ENCODE results near the gene SP110.
"Not testable (repeated sequence)": the region's sequence is repeated elsewhere in the genome, so short reads cannot be mapped to it uniquely, and the experiment has no call there.

SP110 gene

DNA sequence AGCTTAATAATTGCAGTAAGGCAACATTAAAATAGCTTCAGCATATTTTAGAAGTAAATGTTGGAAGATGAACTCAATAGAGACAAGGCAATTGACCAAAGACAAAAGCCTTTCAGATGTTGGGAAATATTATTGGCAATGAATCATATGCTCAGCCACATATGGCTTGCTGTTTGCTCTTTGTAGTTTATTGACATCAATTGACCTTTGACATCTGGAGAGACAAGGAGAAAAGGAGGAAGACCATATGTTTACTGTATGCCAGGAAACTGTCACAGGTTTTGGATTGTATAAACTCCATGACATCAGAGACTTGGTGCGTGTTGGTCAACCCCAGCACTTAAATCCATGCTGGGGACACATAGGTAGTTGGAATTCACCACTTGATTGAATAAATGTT is 90.4 kb downstream of the SP110 start:
- DNase-seq (ENCODE audit: low read depth): peak; percentile 36
- TF ChIP-seq MYC (IDR thresholded peaks at IDR 0.05; ENCODE audit: low read depth, low read length): no peak
- TF ChIP-seq POLR2A (IDR thresholded peaks at IDR 0.05; ENCODE audit: extremely low read depth, insufficient read length): no peak
- TF ChIP-seq MAX (IDR thresholded peaks at IDR 0.05; ENCODE audit: low read depth, low read length): no peak
- TF ChIP-seq, protein P1, sequence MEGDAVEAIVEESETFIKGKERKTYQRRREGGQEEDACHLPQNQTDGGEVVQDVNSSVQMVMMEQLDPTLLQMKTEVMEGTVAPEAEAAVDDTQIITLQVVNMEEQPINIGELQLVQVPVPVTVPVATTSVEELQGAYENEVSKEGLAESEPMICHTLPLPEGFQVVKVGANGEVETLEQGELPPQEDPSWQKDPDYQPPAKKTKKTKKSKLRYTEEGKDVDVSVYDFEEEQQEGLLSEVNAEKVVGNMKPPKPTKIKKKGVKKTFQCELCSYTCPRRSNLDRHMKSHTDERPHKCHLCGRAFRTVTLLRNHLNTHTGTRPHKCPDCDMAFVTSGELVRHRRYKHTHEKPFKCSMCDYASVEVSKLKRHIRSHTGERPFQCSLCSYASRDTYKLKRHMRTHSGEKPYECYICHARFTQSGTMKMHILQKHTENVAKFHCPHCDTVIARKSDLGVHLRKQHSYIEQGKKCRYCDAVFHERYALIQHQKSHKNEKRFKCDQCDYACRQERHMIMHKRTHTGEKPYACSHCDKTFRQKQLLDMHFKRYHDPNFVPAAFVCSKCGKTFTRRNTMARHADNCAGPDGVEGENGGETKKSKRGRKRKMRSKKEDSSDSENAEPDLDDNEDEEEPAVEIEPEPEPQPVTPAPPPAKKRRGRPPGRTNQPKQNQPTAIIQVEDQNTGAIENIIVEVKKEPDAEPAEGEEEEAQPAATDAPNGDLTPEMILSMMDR (IDR thresholded peaks at IDR 0.05; ENCODE audit: low read depth, low read length): no peak
- H3K4me3 ChIP-seq (ENCODE audit: low read depth, low read length): no peak overlapping the region

GRCh38 chr2:230128623-230129342 is 91.0 kb downstream of the SP110 start:
- no peak for DNase-seq (ENCODE audit: low read depth)
- no peak overlapping the region for H3K4me3 ChIP-seq (ENCODE audit: low read depth, low read length)
- TF ChIP-seq MYC (IDR thresholded peaks at IDR 0.05; ENCODE audit: low read depth, low read length): no peak
- TF ChIP-seq POLR2A (IDR thresholded peaks at IDR 0.05; ENCODE audit: extremely low read depth, insufficient read length): no peak
- TF ChIP-seq MAX (IDR thresholded peaks at IDR 0.05; ENCODE audit: low read depth, low read length): no peak
- TF ChIP-seq, protein P1 (IDR thresholded peaks at IDR 0.05; ENCODE audit: low read depth, low read length): no peak

DNA sequence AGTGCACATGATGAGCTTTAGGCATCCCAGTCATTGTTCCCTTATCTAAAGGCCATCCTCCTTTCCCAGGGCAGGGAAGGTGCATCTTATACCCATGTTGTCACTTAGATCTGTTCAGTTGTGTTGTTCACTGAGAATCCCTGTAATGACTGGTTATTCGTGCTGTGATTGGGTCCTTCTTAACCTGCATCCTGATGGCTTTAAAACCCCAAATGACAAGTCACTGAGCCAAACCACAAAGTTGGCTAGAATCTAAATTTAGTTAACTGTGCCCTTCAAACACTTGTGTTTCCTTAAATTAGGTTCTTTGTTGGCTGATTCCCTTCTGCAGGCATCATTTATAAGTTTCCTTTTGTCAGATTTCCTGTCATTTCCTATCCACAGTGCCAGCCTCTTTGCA is 92.6 kb downstream of the SP110 start:
- no peak overlapping the region for H3K4me3 ChIP-seq (ENCODE audit: low read depth, low read length)
- TF ChIP-seq, protein P1 (IDR thresholded peaks at IDR 0.05; ENCODE audit: low read depth, low read length): no peak
- TF ChIP-seq POLR2A (IDR thresholded peaks at IDR 0.05; ENCODE audit: extremely low read depth, insufficient read length) (no peak), MYC (IDR thresholded peaks at IDR 0.05; ENCODE audit: low read depth, low read length) (no peak), MAX (IDR thresholded peaks at IDR 0.05; ENCODE audit: low read depth, low read length) (no peak)
- peak; percentile 33 for DNase-seq (ENCODE audit: low read depth)

DNA sequence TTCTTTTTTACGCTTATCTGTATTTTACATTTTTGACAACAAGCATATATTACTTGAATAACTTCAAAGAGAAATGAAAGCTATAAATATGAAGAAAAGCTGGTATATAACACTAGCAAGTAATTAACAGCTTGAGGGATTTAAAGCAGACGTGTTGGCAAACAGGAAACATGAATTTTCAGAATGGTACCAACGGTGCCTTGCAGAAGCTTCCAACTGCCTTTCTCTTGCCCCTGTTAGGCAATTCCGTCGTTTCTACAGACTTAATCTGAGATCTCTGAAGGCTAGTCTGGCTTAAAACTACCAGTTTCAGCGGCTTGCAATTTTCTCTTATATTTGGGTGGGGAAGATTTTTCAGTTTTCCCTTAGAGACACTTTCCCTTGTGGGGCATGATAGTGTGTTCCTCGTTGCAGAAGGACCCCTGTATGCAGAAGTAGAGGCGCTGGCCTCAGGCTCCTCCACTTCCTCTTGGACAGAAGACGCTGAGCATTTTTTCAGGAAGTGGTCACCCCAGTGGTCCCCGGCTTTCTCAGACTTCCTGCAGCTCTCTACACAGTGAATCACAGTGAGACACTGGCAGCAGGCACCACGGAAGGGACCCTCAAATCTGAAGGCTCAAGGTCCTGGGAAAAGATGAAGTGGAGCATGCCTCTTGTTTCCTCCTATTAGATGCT is 94.9 kb downstream of the SP110 start:
- peak; percentile 95 for DNase-seq (ENCODE audit: low read depth)

DNA sequence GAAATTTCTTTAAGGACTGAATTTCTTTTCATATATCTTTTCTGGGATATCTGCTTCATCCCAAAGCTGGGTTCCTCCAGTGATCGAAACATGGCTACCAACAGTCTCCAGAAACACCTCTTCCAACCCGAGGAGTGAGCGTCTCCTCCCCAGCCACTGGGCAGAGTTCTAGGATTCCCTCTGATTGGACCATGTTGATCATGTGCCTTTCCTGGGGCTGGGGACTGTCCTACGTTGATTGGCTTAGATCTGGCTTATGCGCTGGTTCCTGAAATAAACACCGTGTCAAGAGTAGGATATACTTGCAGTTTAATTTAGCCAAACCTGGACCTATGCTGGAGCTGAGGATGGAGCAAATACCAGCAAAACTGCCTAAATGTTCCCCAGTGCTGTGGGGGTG is 95.5 kb downstream of the SP110 start:
- H3K4me3 ChIP-seq (ENCODE audit: low read depth, low read length): peak overlapping the region; percentile 51
- TF ChIP-seq MYC (IDR thresholded peaks at IDR 0.05; ENCODE audit: low read depth, low read length): no peak
- peak; percentile 57 for TF ChIP-seq MAX (IDR thresholded peaks at IDR 0.05; ENCODE audit: low read depth, low read length)
- DNase-seq (ENCODE audit: low read depth): peak; percentile 80

More for the DNA sequence above, 94.9 kb downstream of the SP110 start:
- peak overlapping the region; percentile 51 for H3K4me3 ChIP-seq (ENCODE audit: low read depth, low read length)
- TF ChIP-seq MAX (IDR thresholded peaks at IDR 0.05; ENCODE audit: low read depth, low read length) (peak; percentile 51), MYC (IDR thresholded peaks at IDR 0.05; ENCODE audit: low read depth, low read length) (no peak)

DNA sequence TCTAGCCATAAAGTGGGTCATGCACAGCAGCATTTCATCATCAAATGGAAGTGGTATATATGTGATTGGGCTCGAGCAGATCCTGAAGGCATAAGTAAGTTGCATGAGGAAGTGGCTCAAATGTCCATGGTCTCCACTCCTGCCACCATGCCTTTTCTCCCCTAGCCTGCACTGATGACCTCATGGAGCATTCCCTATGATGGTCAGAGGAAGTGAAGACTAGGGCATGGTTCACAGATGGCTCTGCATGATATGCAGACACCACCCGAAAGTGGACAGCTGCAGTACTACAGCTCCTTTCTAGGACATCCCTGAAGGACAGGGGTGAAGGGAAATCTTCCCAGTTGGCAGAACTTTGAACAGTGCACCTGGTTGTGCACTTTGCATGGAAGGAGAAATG is 99.4 kb downstream of the SP110 start:
- H3K4me3 ChIP-seq (ENCODE audit: low read depth, low read length); DNase-seq (ENCODE audit: low read depth): not testable (repeated sequence)

- not testable (repeated sequence) for DNase-seq (ENCODE audit: low read depth); H3K4me3 ChIP-seq (ENCODE audit: low read depth, low read length)
These were observed 100.0 kb downstream of the SP110 start for GRCh38 chr2:230119827-230120226.
